GM12878 (cell line): ENCODE results near the gene ZBED4. TPM values are rescaled to one million over a fixed set of nuclear protein-coding genes. Genes with fewer than 3 reads are reported as not detected.

Experiments used
- ATAC-seq: fragments of 200-7000 bp; cut with Tn5 transposase; 3 replicates; pipeline ENCODE4 v1.9.1; 2020; ENCODE audit warnings: mild to moderate bottlenecking, moderate library complexity
- BruUV-seq: library from RNA; stranded (reverse); fragments of 400-500 nt; replicated peaks from 2 replicates; lab custom pipeline; 2021; lab: Mats Ljungman, UMichigan
- CTCF ChIA-PET: fragments of 300-600 bp; sonication (Branson Sonifier 250); formaldehyde crosslinking; extraction: SDS; loops from one replicate; lab custom pipeline; 2021; ENCODE audit warnings: inconsistent platforms; lab: Yijun Ruan, JAX
- POLR2A ChIA-PET: fragments of 350-600 bp; formaldehyde crosslinking; extraction: SDS; loops from one replicate; lab custom pipeline; 2021; ENCODE audit warnings: inconsistent platforms; lab: Charles Lee
- RAD21 ChIA-PET: fragments of 300-600 bp; sonication (Branson Sonifier 250); formaldehyde crosslinking; loops from one replicate; lab custom pipeline; 2023; ENCODE audit warnings: antibody characterized with exemption; ENCODE audit not compliant: unreplicated experiment; lab: Charles Lee
- SMC1A ChIA-PET: fragments of 300-600 bp; sonication (Branson Sonifier 250); formaldehyde crosslinking; loops from one replicate; lab custom pipeline; 2023; ENCODE audit not compliant: unreplicated experiment, uncharacterized antibody; lab: Charles Lee
- DNase-seq: peaks from one replicate; pipeline ENCODE4 v3.0.0-alpha.2; 2011; ENCODE audit warnings: low read depth, low spot score
- FAIRE-seq: peaks from 3 replicates; lab custom pipeline; 2011; peaks lifted over from hg19 to GRCh38; lab: Jason Lieb, UNC
- H2AFZ ChIP-seq: 2 replicates; pipeline ENCODE4 v1.6.0; 2011; ENCODE audit warnings: low read depth, low read length, control low read depth; ENCODE audit not compliant: control insufficient read depth
- H3K27ac ChIP-seq: 2 replicates; pipeline ENCODE4 v1.5.1; 2011; ENCODE audit warnings: control low read depth; ENCODE audit not compliant: control insufficient read depth, insufficient read depth
- H3K27me3 ChIP-seq, 2 experiments: replicated peaks in 1 of 2; 2 replicates each; pipeline versions ENCODE4 v1.6.0 to v1.6.1; 2011; ENCODE audit warnings: low read length in 1 of 2; ENCODE audit not compliant: control insufficient read depth in 2 of 2, insufficient read depth in 2 of 2
- H3K36me3 ChIP-seq, 2 experiments: 2 replicates each; pipeline ENCODE4 v1.5.1; 2011; ENCODE audit warnings: low read length in 1 of 2; ENCODE audit not compliant: control insufficient read depth in 2 of 2, insufficient read depth in 2 of 2
- H3K4me1 ChIP-seq: 2 replicates; pipeline ENCODE4 v1.6.1; 2011; ENCODE audit warnings: mild to moderate bottlenecking, low read length, moderate library complexity, mixed read lengths; ENCODE audit not compliant: control insufficient read depth, insufficient read depth
- H3K4me2 ChIP-seq: 2 replicates; pipeline ENCODE4 v1.6.0; 2011; ENCODE audit warnings: control low read depth; ENCODE audit not compliant: control insufficient read depth, insufficient read depth
- H3K4me3 ChIP-seq: fragments of 200-600 bp; sonication (generic); 2 replicates; pipeline ENCODE4 v1.5.1; 2016
- H3K79me2 ChIP-seq: 2 replicates; pipeline ENCODE4 v1.6.0; 2011; ENCODE audit warnings: low read length; ENCODE audit not compliant: control insufficient read depth, insufficient read depth
- H3K9ac ChIP-seq: 2 replicates; pipeline ENCODE4 v1.8.0; 2011; ENCODE audit warnings: low read length, control low read depth, mixed read lengths; ENCODE audit not compliant: control insufficient read depth, insufficient read depth
- H3K9me3 ChIP-seq: replicated peaks from 3 replicates; pipeline ENCODE4 v1.5.1; 2011; ENCODE audit warnings: mild to moderate bottlenecking, low read length; ENCODE audit not compliant: control insufficient read depth, insufficient read depth
- H4K20me1 ChIP-seq: 2 replicates; pipeline ENCODE4 v1.6.0; 2011; ENCODE audit not compliant: control insufficient read depth, insufficient read depth
- BACH1 ChIP-seq: fragments of 450-650 bp; IDR thresholded peaks from 2 replicates; pipeline ENCODE4 v1.6.1; 2017; ENCODE audit warnings: mild to moderate bottlenecking, borderline replicate concordance
- BRCA1 ChIP-seq: IDR thresholded peaks from 2 replicates; pipeline ENCODE4 v1.6.1; 2011; ENCODE audit warnings: low read depth, low read length, improper control_type of control experiment
- CBX3 ChIP-seq: fragments of 200-600 bp; sonication (generic); IDR thresholded peaks from 2 replicates; pipeline ENCODE4 v1.6.1; 2016; ENCODE audit warnings: low read depth, borderline replicate concordance
- CBX5 ChIP-seq: sonication (generic); IDR thresholded peaks from 2 replicates; pipeline ENCODE4 v1.6.1; 2016; ENCODE audit warnings: low read depth, moderate library complexity, mild to moderate bottlenecking, inconsistent platforms
- E4F1 ChIP-seq: fragments of 450-650 bp; IDR thresholded peaks from 2 replicates; pipeline ENCODE4 v1.6.1; 2018; ENCODE audit warnings: borderline replicate concordance, mild to moderate bottlenecking; ENCODE audit not compliant: partially characterized antibody
- ETV6 ChIP-seq, 2 experiments: fragments of 450-650 bp in 1 of 2; IDR thresholded peaks in 1 of 2; conservative IDR thresholded peaks in 1 of 2; 2 replicates each; pipeline ENCODE4 v1.6.1; 2014; ENCODE audit warnings: antibody characterized with exemption in 1 of 2, borderline replicate concordance in 1 of 2, low read depth in 1 of 2, mild to moderate bottlenecking in 1 of 2, moderate library complexity in 1 of 2
- EZH2 ChIP-seq: IDR thresholded peaks from 2 replicates; pipeline ENCODE4 v1.6.1; 2012; ENCODE audit warnings: low read depth, mild to moderate bottlenecking, control low read depth, inconsistent platforms, low read length, borderline replicate concordance; ENCODE audit not compliant: control insufficient read depth
- GABPA ChIP-seq: IDR thresholded peaks from 2 replicates; pipeline ENCODE4 v1.6.1; 2014; ENCODE audit warnings: antibody characterized with exemption, low read depth, mild to moderate bottlenecking, inconsistent platforms
- HSF1 ChIP-seq: fragments of 150-350 bp; IDR thresholded peaks from 2 replicates; pipeline ENCODE4 v1.6.1; 2014; ENCODE audit warnings: mild to moderate bottlenecking, low read depth, low read length
- IRF4 ChIP-seq: IDR thresholded peaks from 2 replicates; pipeline ENCODE4 v1.6.1; 2011; ENCODE audit warnings: low read depth, low read length
- IRF5 ChIP-seq: fragments of 450-650 bp; IDR thresholded peaks from 2 replicates; pipeline ENCODE4 v1.6.1; 2017; ENCODE audit warnings: borderline replicate concordance
- KAT2A ChIP-seq: conservative IDR thresholded peaks from 2 replicates; pipeline ENCODE4 v1.6.1; 2011; ENCODE audit warnings: low read depth, low read length; ENCODE audit not compliant: control insufficient read depth
- KDM1A ChIP-seq: fragments of 200-600 bp; sonication (generic); IDR thresholded peaks from 2 replicates; pipeline ENCODE4 v1.6.1; 2016; ENCODE audit warnings: borderline replicate concordance
- PAX8 ChIP-seq: fragments of 450-650 bp; IDR thresholded peaks from 2 replicates; pipeline ENCODE4 v1.6.1; 2017; ENCODE audit warnings: mild to moderate bottlenecking, moderate library complexity
- RFX5 ChIP-seq: IDR thresholded peaks from 2 replicates; pipeline ENCODE4 v1.6.1; 2011; ENCODE audit warnings: low read depth, low read length, improper control_type of control experiment
- SREBF1 ChIP-seq: IDR thresholded peaks from 2 replicates; pipeline ENCODE4 v1.6.1; 2012; ENCODE audit warnings: mild to moderate bottlenecking, low read length
- STAT3 ChIP-seq: IDR thresholded peaks from 2 replicates; pipeline ENCODE4 v1.6.1; 2011; ENCODE audit warnings: low read depth, low read length, improper control_type of control experiment
- TAF1 ChIP-seq: IDR thresholded peaks from 2 replicates; pipeline ENCODE4 v1.6.1; 2011; ENCODE audit warnings: mild to moderate bottlenecking, low read depth, low read length, borderline replicate concordance
- YBX1 ChIP-seq: fragments of 450-650 bp; IDR thresholded peaks from 2 replicates; pipeline ENCODE4 v1.6.1; 2016; ENCODE audit warnings: antibody characterized with exemption
- WGBS: methylation state at CpG from one replicate; pipeline ENCODE4 v1.1.6; 2016; ENCODE audit warnings: low lambda C conversion rate; ENCODE audit not compliant: insufficient replicate concordance, insufficient coverage; ENCODE audit errors: missing lambda C conversion rate; 5-methylcytosine and 5-hydroxymethylcytosine counted together
- in situ Hi-C: fragments of 300-500 bp; cut with MboI; formaldehyde crosslinking; loops from 9 replicates; pipeline ENCODE4 v1.14.3; 2018; ENCODE audit warnings: mixed read lengths
- intact Hi-C: fragments of 100-400 bp; cut with micrococcal nuclease; formaldehyde crosslinking; loops from one replicate; pipeline ENCODE4 v1.14.2; 2022; ENCODE audit not compliant: unreplicated experiment
- polyA plus RNA-seq, 11 experiments: library from polyadenylated mRNA; depleted of rRNA in 4 of 11; unstranded in 6 of 11; stranded (reverse) in 5 of 11; fragments of >200 nt; fragmentation: Nextera tagmentation in 4 of 11; fragmentation: Illumina TruSeq in 1 of 11; extraction: Ambion mirVana in 4 of 11; extraction: Trizol in 1 of 11; gene quantifications; 1 replicate in 1 of 11; 2 replicates in 10 of 11; pipeline versions ENCODE4 v1.2.1 to v1.2.3, GENCODE V29; 2011 to 2016; ENCODE audit warnings: inconsistent platforms in 2 of 11, missing spikeins in 2 of 11, low read depth in 1 of 11
- total RNA-seq, 4 experiments: library from RNA; depleted of rRNA in 3 of 4; stranded (reverse); fragments of >200 nt in 3 of 4; fragmentation: Illumina TruSeq in 1 of 4; extraction: Trizol in 1 of 4; gene quantifications; 2 replicates each; pipeline versions ENCODE4 v1.2.1 to v1.2.3, GENCODE V29; 2013 to 2021

ZBED4 gene
- total and polyA plus RNA-seq, 10 of the 15 experiments (the other 5 are each of a cell fraction or from before 2014, with no cell fraction given), result 2.3 to 21.6 (median 12.8) TPM

GRCh38 chr22:49827853-49828598, 25.6 kb upstream of the ZBED4 start, which contains the start of gene BRD1:
Gene BRD1 (minus strand): TSS chr22:49827873. CDS start chr22:49824317, 3,556 bp downstream.
- peaks cover 3% of the 10 kb centered on the region for H3K9me3 ChIP-seq
- intact Hi-C loops, result loop anchor here (2.0 kb wide), 1 partner anchor 91 kb away; the partner anchor contains the start of genes ALG12 and CRELD2
- in situ Hi-C loops, result no loop called here
- H3K4me3 ChIP-seq, result peak within 1 kb of the TSS; percentile 89
- no peaks in the 10 kb centered on the region for H3K27me3 ChIP-seq
- H3K79me2 ChIP-seq, result peaks cover 42% of the 10 kb centered on the region
- ATAC-seq (peak; percentile 59), FAIRE-seq (no peak), DNase-seq (no peak)
- WGBS, result 12% methylated on average over 35 of the region's 54 CpGs
- H4K20me1 ChIP-seq, result peaks cover 13% of the 10 kb centered on the region
- H3K4me2 ChIP-seq, result peak within 1 kb of the TSS; percentile 80; the same call in 1 of the 2 replicates
- peaks cover 9 to 12% of the 10 kb centered on the region in 2 experiments; a peak in 3 of 4 replicates for H3K36me3 ChIP-seq
- H3K9ac ChIP-seq, result peak within 1 kb of the TSS; percentile 73
- H2AFZ ChIP-seq, result no peak within 1 kb of the TSS
- H3K4me1 ChIP-seq, result peaks cover 35% of the 10 kb centered on the region
- CTCF ChIA-PET, result no interaction called here
- peak within 1 kb of the TSS; percentile 78 for H3K27ac ChIP-seq
- no TSS peak for BruUV-seq
- POLR2A ChIA-PET, result interaction anchor here (0.6 kb wide), 1 partner anchor 14 kb away, joined by 3 read pairs; no protein-coding TSS in a partner anchor
- RAD21 ChIA-PET, result no interaction called here
- SMC1A ChIA-PET, result interaction anchor here (1.1 kb wide), 1 partner anchor 11 kb away, joined by 4 read pairs; no protein-coding TSS in a partner anchor
- TF ChIP-seq TAF1 (peak; percentile 76; the same call in 1 of the 2 replicates), GABPA (no peak), SREBF1 (no peak), EZH2 (no peak), RFX5 (no peak), HSF1 (no peak), STAT3 (no peak), BACH1 (no peak), PAX8 (no peak), KAT2A (no peak), KDM1A (no peak), E4F1 (no peak), BRCA1 (no peak), IRF5 (no peak), YBX1 (no peak), CBX5 (no peak), CBX3 (no peak), IRF4 (no peak), ETV6 (conservative IDR thresholded peaks at IDR 0.05 in 1 of 2, IDR thresholded peaks at IDR 0.05 in 1 of 2; ENCODE audit: borderline replicate concordance in 1 of 2, low read depth in 1 of 2) (no peak)
